ENCODE data around the gene DNAJB12. TPM values are rescaled to one million over a fixed set of nuclear protein-coding genes. Genes with fewer than 3 reads are reported as not detected.

Gene DNAJB12
- total RNA-seq, 1 experiment from 2014 or later, result 30.9 TPM

DNA sequence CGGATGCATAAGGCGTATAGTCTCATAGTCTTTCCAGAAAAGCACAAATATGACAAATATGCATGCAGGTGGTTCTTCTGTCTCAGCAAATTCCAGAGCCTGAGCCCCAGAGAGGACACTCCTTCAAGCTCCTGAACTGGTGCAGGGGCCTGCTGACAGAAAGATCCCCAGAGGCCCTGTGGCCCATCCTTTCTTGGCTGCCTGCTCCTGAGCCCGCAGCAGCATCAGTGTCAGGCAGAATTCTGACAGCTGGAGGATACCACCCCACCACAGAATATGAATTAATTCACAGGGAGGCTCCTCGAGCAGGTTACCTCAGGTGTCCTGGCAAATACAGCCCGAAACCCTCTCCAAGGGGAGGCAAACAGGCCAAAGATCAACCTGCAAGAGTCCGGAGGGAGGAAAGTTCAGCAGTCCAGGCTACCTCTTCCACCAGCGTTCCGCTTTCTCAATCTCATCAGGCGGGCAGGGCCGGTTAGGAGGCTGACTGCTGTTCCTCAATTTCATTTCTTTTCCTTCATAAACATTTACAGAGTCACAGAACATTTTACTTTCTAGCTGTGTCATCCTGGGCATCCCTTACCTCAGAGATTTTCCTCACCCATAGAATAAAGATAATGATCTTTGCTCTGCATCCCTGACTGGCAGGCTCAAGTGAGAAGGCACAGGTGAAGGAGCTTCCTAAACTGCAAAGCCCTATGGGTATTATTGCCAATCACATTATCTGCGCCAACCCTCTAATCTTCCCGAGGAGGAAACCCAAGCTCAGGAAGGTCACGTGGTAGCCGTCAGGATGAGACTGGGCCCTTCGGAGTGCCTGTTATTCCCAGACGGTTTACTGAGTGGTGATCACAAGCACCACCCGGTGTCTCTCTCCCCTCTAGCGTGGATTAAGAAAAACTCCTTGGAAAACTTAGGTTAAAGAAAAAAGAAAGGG, 1.4 kb downstream of the DNAJB12 start:
- intact Hi-C loops (cut with micrococcal nuclease), result no loop called here
- Histone ChIP-seq H3K79me2 (ENCODE audit: low read length) (peaks cover 37% of the 10 kb centered on the region), H3K9me3 (ENCODE audit: low read length) (no peaks in the 10 kb centered on the region), H3K36me3 (ENCODE audit: low read depth, low read length) (no peaks in the 10 kb centered on the region), H3F3A (ENCODE audit: low read length, unreplicated experiment) (no peaks in the 10 kb centered on the region), H3K27me3 (ENCODE audit: low read length) (no peaks in the 10 kb centered on the region), H3K9ac (ENCODE audit: low read length) (peak overlapping the region; percentile 93), H3K9me2 (replicated peaks; ENCODE audit: low read length) (no peaks in the 10 kb centered on the region), H3K4me3 (ENCODE audit: low read length) (peak overlapping the region; percentile 86), H3K4me2 (ENCODE audit: low read length) (peak overlapping the region; percentile 90), H2AFZ (ENCODE audit: low read length) (peak overlapping the region; percentile 85), H3K27ac (ENCODE audit: low read length) (peak overlapping the region; percentile 84; the same call in 1 of the 2 replicates), H3K4me1 (ENCODE audit: insufficient read depth, low read length) (peaks cover 9% of the 10 kb centered on the region), H4K20me1 (ENCODE audit: low read length) (no peaks in the 10 kb centered on the region)
- CTCF ChIA-PET, result no interaction called here
- TF ChIP-seq EZH2phosphoT487 (IDR thresholded peaks at IDR 0.05; ENCODE audit: borderline replicate concordance, low read length), result no peak
- TF ChIP-seq, protein P1, sequence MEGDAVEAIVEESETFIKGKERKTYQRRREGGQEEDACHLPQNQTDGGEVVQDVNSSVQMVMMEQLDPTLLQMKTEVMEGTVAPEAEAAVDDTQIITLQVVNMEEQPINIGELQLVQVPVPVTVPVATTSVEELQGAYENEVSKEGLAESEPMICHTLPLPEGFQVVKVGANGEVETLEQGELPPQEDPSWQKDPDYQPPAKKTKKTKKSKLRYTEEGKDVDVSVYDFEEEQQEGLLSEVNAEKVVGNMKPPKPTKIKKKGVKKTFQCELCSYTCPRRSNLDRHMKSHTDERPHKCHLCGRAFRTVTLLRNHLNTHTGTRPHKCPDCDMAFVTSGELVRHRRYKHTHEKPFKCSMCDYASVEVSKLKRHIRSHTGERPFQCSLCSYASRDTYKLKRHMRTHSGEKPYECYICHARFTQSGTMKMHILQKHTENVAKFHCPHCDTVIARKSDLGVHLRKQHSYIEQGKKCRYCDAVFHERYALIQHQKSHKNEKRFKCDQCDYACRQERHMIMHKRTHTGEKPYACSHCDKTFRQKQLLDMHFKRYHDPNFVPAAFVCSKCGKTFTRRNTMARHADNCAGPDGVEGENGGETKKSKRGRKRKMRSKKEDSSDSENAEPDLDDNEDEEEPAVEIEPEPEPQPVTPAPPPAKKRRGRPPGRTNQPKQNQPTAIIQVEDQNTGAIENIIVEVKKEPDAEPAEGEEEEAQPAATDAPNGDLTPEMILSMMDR (conservative IDR thresholded peaks at IDR 0.05; ENCODE audit: low read depth, low read length), result no peak
- no peak for TF ChIP-seq EZH2 (IDR thresholded peaks at IDR 0.05; ENCODE audit: low read length, unreplicated experiment)
- no TSS peak for BruUV-seq (replicated peaks)
- ATAC-seq (peak; percentile 3; the same call in 1 of the 2 replicates), DNase-seq (peak; percentile 25)
- POLR2A ChIA-PET (ENCODE audit: unreplicated experiment), result interaction anchor here (0.6 kb wide), 1 partner anchor 174 kb away, joined by 5 read pairs; no protein-coding TSS in a partner anchor

DNA sequence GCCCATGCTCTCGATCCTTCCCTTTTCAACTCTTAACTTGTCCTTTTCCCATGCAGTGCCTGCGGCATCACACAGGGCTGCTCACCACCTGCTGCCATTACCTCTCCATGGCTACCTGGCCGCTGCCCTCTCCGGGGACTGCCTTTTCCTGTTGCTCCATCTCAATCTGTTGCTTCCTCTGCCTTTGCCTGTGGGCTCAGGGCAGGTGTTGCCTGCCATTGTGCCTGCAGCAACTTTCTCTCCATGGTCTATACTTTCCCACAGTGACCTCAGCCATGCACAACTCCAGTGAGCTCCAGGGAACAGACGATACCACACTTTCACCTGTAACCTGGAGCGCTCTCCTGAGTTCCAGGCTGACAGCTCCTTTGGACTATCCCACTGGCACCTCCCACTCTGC, 3.2 kb downstream of the DNAJB12 start:
- H2AFZ ChIP-seq (ENCODE audit: low read length), result no peak overlapping the region
- no peak overlapping the region for H3K27ac ChIP-seq (ENCODE audit: low read length)
- H3F3A ChIP-seq (ENCODE audit: low read length, unreplicated experiment), result no peaks in the 10 kb centered on the region
- DNase-seq, result no peak
- H3K4me2 ChIP-seq (ENCODE audit: low read length), result no peak overlapping the region
- no peaks in the 10 kb centered on the region for H3K9me2 ChIP-seq (replicated peaks; ENCODE audit: low read length)
- no peak for ATAC-seq
- intact Hi-C loops (cut with micrococcal nuclease), result no loop called here
- peaks cover 37% of the 10 kb centered on the region for H3K79me2 ChIP-seq (ENCODE audit: low read length)
- H4K20me1 ChIP-seq (ENCODE audit: low read length), result no peaks in the 10 kb centered on the region
- no peaks in the 10 kb centered on the region for H3K27me3 ChIP-seq (ENCODE audit: low read length)
- ChIA-PET CTCF (no interaction called here), POLR2A (ENCODE audit: unreplicated experiment) (no interaction called here)
- no peak overlapping the region for H3K4me3 ChIP-seq (ENCODE audit: low read length)
- no TSS peak for BruUV-seq (replicated peaks)
- TF ChIP-seq EZH2phosphoT487 (IDR thresholded peaks at IDR 0.05; ENCODE audit: borderline replicate concordance, low read length), result no peak
- TF ChIP-seq, protein P1 (conservative IDR thresholded peaks at IDR 0.05; ENCODE audit: low read depth, low read length), result no peak
- no peak for TF ChIP-seq EZH2 (IDR thresholded peaks at IDR 0.05; ENCODE audit: low read length, unreplicated experiment)
- H3K4me1 ChIP-seq (ENCODE audit: insufficient read depth, low read length), result peaks cover 9% of the 10 kb centered on the region
- no peaks in the 10 kb centered on the region for H3K36me3 ChIP-seq (ENCODE audit: low read depth, low read length)
- no peaks in the 10 kb centered on the region for H3K9me3 ChIP-seq (ENCODE audit: low read length)
- no peak overlapping the region for H3K9ac ChIP-seq (ENCODE audit: low read length)

DNA sequence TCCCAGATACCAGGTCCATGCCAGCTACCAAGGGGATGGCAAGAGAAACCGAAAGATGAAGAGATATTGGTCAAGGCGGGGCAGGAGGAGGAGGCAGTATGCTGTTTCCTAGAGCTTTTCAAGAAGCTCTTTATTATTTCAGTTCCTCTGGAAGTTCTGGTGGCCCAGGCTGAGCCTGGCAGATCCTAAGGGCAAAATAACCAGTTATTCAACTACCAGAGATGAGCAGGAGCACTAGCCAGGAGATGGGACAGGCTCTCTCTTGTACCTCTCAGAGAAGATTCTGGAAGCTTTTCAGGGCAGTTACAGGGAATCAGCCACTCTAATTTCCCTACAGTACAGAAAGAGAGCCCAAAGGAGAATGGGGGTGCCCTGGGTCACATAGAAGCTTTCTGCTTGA, 5.3 kb downstream of the DNAJB12 start:
- no peak overlapping the region for H2AFZ ChIP-seq (ENCODE audit: low read length)
- H3F3A ChIP-seq (ENCODE audit: low read length, unreplicated experiment), result no peaks in the 10 kb centered on the region
- H3K9me3 ChIP-seq (ENCODE audit: low read length), result no peaks in the 10 kb centered on the region
- H3K27me3 ChIP-seq (ENCODE audit: low read length), result no peaks in the 10 kb centered on the region
- no TSS peak for BruUV-seq (replicated peaks)
- H3K4me3 ChIP-seq (ENCODE audit: low read length), result no peak overlapping the region
- no peaks in the 10 kb centered on the region for H3K36me3 ChIP-seq (ENCODE audit: low read depth, low read length)
- POLR2A ChIA-PET (ENCODE audit: unreplicated experiment), result no interaction called here
- TF ChIP-seq EZH2 (IDR thresholded peaks at IDR 0.05; ENCODE audit: low read length, unreplicated experiment), result no peak
- no peak for TF ChIP-seq EZH2phosphoT487 (IDR thresholded peaks at IDR 0.05; ENCODE audit: borderline replicate concordance, low read length)
- TF ChIP-seq, protein P1 (conservative IDR thresholded peaks at IDR 0.05; ENCODE audit: low read depth, low read length), result no peak
- H4K20me1 ChIP-seq (ENCODE audit: low read length), result no peaks in the 10 kb centered on the region
- H3K27ac ChIP-seq (ENCODE audit: low read length), result no peak overlapping the region
- H3K9me2 ChIP-seq (replicated peaks; ENCODE audit: low read length), result no peaks in the 10 kb centered on the region
- H3K79me2 ChIP-seq (ENCODE audit: low read length), result peaks cover 37% of the 10 kb centered on the region
- intact Hi-C loops (cut with micrococcal nuclease), result no loop called here
- H3K9ac ChIP-seq (ENCODE audit: low read length), result no peak overlapping the region
- ATAC-seq, result no peak
- CTCF ChIA-PET, result no interaction called here
- H3K4me1 ChIP-seq (ENCODE audit: insufficient read depth, low read length), result peaks cover 9% of the 10 kb centered on the region
- no peak for DNase-seq
- no peak overlapping the region for H3K4me2 ChIP-seq (ENCODE audit: low read length)
